Activated naive CD8-positive, alpha-beta T cell treated with anti-CD3 and anti-CD28 coated beads for 36 hours (primary cell): ENCODE measurements around the gene TMEM271. TPM values are rescaled to one million over a fixed set of nuclear protein-coding genes. Genes with fewer than 3 reads are reported as not detected.
A peak's percentile ranks its signal among the peaks of the same experiment; 100 is the strongest.

Experiments used
- DNase-seq: peaks from one replicate; pipeline ENCODE4 v3.0.0; 2021
- H3K27ac Mint-ChIP-seq: one replicate; pipeline ENCODE4 v1.8.0; 2022; ENCODE audit warnings: mild to moderate bottlenecking, moderate library complexity, mixed read lengths
- H3K27me3 Mint-ChIP-seq: one replicate; pipeline ENCODE4 v1.8.0; 2022; ENCODE audit warnings: mild to moderate bottlenecking, mixed read lengths
- H3K36me3 Mint-ChIP-seq: one replicate; pipeline ENCODE4 v1.8.0; 2021; ENCODE audit warnings: mild to moderate bottlenecking, mixed read lengths
- H3K4me1 Mint-ChIP-seq: one replicate; pipeline ENCODE4 v1.8.0; 2021; ENCODE audit warnings: mixed read lengths
- H3K4me3 Mint-ChIP-seq: one replicate; pipeline ENCODE4 v1.8.0; 2022; ENCODE audit warnings: mild to moderate bottlenecking, moderate library complexity, mixed read lengths
- H3K9me3 Mint-ChIP-seq: one replicate; pipeline ENCODE4 v1.8.0; 2022; ENCODE audit warnings: mixed read lengths
- total RNA-seq, 2 experiments: library from RNA; stranded (reverse); gene quantifications; one replicate each; pipeline ENCODE4 v1.2.3, GENCODE V29; 2021

TMEM271 gene, protein sequence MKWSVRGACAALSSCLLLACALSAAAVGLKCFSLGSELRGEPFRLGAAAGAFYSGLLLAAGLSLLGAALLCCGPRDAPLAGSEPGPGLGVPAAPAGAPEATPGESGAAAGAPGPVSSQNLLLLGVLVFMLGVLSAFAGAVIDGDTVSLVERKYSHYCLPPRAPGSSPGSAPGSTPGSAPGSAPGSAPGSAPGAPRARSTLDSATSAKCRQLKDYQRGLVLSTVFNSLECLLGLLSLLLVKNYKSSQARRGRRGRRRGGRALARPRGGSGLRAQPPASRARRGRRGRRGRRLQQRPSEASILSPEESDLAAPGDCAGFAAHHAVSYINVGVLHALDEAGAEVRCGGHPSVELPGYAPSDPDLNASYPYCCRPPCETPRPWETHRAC
- total RNA-seq: not detected

DNA sequence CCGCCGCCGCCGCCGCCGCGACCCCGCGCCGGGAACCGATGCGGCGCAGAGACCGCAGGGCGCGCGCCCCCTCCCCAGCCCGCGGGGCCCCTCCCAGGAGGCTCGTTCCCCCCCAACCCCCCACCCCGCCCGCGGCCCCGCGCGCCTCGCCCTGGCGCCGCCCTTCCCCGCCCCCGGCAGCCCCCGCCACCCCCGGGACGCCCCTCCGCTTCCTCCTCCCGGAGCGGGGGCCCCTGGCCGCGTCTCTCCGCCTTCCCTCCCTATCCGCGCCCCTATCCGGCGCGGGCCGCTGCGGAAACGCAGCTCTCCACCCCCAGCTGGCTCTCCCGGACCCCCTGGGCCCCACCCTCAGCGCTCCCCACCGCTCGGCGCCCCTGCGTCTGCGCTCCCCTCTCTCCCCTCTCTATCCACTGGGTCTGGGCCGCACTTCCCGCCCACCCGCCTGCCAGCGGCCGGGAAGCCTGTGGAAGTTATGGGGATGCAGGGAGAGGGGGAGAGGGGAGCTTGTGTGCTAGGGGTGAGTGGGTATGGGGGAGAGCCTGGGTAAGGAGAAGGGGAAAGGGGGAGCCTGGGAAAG, at the start of gene TMEM271:
TMEM271 (minus strand) TSS at position 51 of the 577 bp plus-strand sequence. CDS start 233 bp downstream, outside the sequence.
- peaks cover 7% of the 10 kb centered on the region for H3K4me1 Mint-ChIP-seq
- H3K4me3 Mint-ChIP-seq: peak within 1 kb of the TSS; percentile 57
- H3K27ac Mint-ChIP-seq: no peak within 1 kb of the TSS
- no peak for DNase-seq
- peaks cover 82% of the 10 kb centered on the region for H3K27me3 Mint-ChIP-seq
- no peaks in the 10 kb centered on the region for H3K36me3 Mint-ChIP-seq
- H3K9me3 Mint-ChIP-seq: peaks cover 3% of the 10 kb centered on the region

DNA sequence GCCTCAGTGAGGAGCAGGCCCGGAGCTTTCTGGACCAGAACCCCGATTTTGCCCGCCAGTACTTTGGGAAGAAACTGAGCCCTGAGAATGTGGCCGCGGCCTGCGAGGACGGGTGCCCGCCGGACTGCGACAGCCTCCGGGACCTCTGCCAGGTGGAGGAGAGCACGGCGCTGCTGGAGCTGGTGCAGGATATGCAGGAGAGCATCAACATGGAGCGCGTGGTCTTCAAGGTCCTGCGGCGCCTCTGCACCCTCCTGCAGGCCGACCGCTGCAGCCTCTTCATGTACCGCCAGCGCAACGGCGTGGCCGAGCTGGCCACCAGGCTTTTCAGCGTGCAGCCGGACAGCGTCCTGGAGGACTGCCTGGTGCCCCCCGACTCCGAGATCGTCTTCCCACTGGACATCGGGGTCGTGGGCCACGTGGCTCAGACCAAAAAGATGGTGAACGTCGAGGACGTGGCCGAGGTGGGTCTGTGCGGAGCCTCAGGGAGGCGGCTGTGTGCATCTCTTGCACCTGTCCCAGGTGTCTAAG, 49.6 kb upstream of the TMEM271 start:
- DNase-seq: no peak

DNA sequence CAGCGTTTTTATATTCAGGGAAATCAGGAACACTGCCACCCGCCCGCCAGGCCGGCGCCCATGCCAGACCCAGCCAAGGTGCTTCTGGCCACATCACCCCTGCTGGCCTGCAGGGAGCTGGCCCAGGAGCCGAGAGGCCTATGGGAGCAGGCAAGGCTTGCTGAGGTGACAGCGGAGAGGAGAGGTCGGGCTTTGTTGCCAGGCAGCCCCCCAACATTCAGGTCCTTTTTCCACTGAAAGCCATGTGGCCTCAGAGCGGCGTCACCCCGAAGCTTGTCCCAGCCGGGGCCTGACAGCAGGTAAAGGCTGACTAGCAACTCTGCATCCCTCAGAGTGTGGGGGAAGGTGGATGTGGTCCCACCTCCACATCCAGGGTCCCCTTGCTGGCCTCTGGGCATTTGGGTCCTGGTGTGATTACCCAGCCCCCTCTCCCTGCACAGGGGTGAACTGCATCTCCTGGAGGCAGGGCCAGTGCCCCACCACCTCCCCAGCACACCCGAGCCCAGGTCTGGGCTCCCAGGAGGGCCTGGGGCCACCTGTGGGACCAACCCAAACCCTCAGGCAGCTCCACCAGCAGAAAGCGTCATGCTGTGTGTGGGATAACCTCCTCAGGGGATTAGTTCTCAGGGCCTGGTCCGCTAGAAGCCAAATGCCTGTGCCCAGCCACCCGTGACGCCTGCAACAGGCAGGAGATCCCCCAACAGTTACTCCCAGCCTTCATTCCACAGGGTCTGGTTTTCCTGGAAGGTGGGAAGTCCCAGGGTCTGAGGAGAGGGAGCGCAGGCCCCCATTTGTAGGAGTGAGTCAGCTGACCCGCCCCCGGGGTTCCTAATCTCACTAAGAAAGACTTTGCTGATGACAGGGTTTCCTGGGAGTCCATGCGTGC, 48.9 kb upstream of the TMEM271 start, which contains the start of gene PDE6B:
PDE6B (plus strand) TSS at position 869 of the 886 bp plus-strand sequence. CDS start 54 bp downstream, outside the sequence.
- Mint-ChIP-seq H3K27ac (no peak within 1 kb of the TSS), H3K36me3 (no peaks in the 10 kb centered on the region), H3K9me3 (no peaks in the 10 kb centered on the region)

More for the DNA sequence above, 49.6 kb upstream of the TMEM271 start:
- Mint-ChIP-seq H3K4me3 (no peak overlapping the region), H3K4me1 (no peaks in the 10 kb centered on the region), H3K9me3 (no peaks in the 10 kb centered on the region), H3K27me3 (peaks cover 11% of the 10 kb centered on the region), H3K36me3 (no peaks in the 10 kb centered on the region), H3K27ac (no peak overlapping the region)

DNA sequence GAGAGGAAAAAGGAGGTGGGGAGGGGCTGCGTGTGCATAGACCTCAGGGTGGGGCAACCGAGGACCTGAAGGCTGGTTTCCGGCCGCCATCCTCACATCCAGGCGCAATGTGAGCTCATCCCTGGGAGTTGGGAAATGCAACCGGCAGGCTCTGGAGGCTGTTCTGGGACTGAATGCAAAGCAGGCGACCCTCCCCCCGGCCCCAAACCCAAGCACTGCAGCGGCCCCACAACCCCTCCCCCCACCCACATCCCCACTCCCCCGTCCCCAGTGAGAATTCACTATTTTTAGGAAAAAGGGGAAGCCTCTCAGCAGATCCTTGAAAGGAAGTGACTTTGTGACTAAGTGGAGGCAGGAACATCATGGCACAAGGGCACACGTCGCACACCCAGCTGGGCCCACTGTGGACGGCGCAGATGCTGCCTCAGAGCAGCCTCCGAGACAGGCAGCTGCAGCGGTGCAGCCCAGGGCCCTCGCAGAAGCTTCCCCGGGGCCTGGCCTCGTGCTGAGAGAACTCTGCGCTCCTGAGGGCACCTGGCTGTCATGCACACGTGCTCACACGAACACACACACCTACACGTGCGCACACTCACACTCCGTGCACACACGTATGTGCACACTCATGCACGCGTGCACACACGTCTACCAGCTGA, 47.9 kb upstream of the TMEM271 start:
- no peak for DNase-seq
- H3K4me1 Mint-ChIP-seq: no peaks in the 10 kb centered on the region
- no peaks in the 10 kb centered on the region for H3K36me3 Mint-ChIP-seq
- no peaks in the 10 kb centered on the region for H3K9me3 Mint-ChIP-seq
- peaks cover 11% of the 10 kb centered on the region for H3K27me3 Mint-ChIP-seq
- no peak overlapping the region for H3K4me3 Mint-ChIP-seq
- no peak overlapping the region for H3K27ac Mint-ChIP-seq

More for the DNA sequence above, 48.9 kb upstream of the TMEM271 start, which contains the start of gene PDE6B:
- DNase-seq: no peak
- H3K4me1 Mint-ChIP-seq: no peaks in the 10 kb centered on the region
- H3K27me3 Mint-ChIP-seq: peaks cover 11% of the 10 kb centered on the region
- H3K4me3 Mint-ChIP-seq: no peak within 1 kb of the TSS

DNA sequence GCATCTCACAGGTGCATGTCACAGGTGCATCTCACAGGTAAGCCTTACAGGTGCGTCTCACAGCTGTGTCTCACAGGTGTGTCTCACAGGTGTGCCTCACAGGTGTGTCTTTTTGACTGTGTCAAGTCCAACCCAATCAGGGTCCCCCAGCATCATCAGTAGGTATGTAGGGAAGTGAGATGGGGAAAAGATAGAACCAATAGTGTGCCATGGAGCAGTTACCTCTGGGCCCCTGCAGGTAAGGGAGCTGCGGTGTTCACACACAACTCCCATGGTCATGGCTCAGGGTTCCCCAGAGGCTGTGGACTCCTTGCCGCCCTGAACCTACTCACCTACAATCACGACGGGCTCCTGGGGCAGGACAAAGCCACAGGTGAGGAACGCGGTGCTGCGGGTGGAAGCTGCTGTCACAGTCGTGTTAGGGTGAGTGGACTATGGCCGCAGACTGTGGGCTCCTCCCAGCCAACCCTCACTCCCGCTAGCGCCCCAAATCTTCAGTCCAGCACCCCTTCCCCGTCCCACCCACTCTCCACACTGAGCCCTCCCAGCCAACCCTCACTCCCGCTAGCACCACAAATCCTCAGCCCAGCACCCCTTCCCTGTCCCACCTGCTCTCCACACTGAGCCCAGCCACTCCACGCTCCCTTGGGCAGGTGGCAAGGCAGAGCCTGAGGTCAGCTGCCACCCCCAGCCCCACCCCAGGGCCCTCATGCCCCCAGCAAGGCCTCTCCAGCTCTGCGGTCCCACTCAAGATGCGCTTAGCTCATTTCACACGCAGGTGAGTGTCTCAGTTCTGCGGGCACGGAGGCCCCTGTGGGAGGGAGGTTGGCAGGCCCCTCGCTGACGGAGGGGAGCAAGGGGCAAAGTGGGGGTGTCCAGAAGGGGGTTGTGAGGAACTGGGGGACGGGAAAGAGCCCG, 47.2 kb upstream of the TMEM271 start:
- no peak overlapping the region for H3K27ac Mint-ChIP-seq
- H3K4me1 Mint-ChIP-seq: no peaks in the 10 kb centered on the region

DNA sequence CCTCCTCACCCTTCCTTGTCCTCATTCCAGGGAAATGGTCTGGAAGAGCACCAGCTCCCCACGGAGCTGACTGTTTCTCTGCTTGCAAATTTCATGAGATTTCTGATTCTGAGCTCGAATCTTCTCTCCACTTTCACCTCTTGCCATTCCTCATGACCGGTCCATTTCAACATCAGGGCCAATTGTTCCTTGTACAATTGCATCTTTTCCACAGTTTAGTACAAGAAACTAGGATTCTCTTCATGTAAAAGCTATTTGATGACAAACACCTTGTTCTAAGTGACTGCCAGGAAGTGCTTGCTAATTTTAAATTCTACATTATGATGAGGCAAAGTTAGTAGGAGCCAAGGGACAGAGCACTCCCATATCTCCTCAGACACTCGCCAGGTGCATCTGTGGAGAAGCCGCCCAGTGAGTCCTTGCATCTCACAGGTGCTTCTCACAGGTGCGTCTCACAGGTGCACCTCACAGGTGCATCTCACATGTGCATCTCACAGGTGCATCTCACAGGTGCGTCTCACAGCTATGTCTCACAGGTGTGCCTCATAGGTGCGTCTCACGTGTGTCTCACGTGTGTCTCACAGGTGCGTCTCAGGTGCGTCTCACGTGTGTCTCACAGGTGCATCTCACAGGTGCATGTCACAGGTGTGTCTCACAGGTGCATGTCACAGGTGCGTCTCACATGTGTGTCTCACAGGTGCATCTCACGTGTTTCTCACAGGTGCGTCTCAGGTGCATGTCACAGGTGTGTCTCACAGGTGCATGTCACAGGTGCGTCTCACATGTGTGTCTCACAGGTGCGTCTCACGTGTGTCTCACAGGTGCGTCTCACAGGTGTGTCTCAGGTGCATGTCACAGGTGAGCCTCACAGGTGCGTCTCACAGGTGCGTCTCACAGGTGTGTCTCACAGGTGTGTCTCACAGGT, 46.2 kb upstream of the TMEM271 start:
- no peaks in the 10 kb centered on the region for H3K4me1 Mint-ChIP-seq
- DNase-seq: no peak
- peaks cover 18% of the 10 kb centered on the region for H3K27me3 Mint-ChIP-seq
- H3K4me3 Mint-ChIP-seq: no peak overlapping the region
- no peaks in the 10 kb centered on the region for H3K36me3 Mint-ChIP-seq
- H3K9me3 Mint-ChIP-seq: no peaks in the 10 kb centered on the region
- H3K27ac Mint-ChIP-seq: no peak overlapping the region

More for the DNA sequence above, 47.2 kb upstream of the TMEM271 start:
- Mint-ChIP-seq H3K36me3 (no peaks in the 10 kb centered on the region), H3K9me3 (no peaks in the 10 kb centered on the region), H3K27me3 (peaks cover 11% of the 10 kb centered on the region), H3K4me3 (no peak overlapping the region)
- no peak for DNase-seq

DNA sequence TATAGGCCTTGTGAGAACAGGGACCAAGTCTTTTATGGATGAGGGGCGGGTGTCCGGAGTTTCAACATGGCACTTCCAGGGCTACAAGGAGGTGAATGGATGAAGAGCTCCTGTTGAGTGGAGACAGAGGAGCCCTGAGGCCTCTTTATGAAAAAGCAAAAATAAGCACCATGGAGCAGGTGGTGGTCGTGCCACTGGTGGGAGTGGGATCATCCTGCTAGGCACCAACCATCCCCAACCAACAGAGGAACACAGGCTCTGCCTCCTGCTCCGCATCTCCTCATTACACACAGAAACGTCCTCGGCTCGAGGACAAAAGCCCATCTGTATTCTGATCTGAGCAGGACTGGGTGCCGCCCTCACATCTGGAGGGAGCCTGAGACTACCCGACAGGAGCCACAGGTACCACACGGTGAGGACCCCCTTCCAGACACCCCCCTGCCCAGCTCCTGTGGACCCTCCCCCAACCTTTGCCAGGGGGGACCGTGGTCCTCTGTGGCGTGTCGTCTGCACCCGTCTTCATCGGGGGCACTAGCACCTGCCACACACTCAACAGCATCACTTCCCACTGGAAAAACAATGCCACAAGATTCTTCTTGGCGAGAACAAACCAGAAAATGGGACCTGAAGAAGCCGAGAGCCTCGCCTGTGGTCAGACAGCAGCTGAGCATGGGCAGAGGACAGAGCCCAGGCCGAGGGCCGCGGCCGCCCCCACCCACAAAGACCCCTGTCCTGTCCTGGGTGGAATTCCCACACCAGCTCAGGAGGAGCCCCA, 45.4 kb upstream of the TMEM271 start:
- no peak for DNase-seq
- Mint-ChIP-seq H3K36me3 (no peaks in the 10 kb centered on the region), H3K9me3 (no peaks in the 10 kb centered on the region), H3K4me3 (no peak overlapping the region), H3K27me3 (peaks cover 17% of the 10 kb centered on the region), H3K27ac (no peak overlapping the region), H3K4me1 (no peaks in the 10 kb centered on the region)

DNA sequence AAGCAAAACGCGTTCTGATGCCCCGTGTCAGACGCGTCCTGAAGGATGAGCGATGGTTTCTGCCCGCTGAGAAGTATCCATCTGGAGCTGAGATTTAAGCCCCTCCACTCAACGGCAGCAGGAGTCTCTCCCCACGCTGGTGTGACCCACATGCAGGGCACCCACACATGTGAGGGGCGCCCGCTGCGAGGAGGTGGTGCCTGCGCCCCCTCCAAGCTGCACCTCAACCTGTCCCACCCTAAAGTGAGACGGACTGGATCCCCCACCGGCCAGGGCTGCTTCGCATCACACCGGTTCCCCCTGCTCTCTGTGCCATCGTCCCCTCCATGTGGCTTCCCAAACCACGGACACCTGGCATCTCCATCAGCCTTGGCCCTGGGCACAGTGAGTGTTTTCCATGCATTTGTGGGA, 44.8 kb upstream of the TMEM271 start:
- Mint-ChIP-seq H3K36me3 (no peaks in the 10 kb centered on the region), H3K27me3 (peaks cover 16% of the 10 kb centered on the region), H3K4me1 (no peaks in the 10 kb centered on the region), H3K4me3 (no peak overlapping the region), H3K27ac (no peak overlapping the region), H3K9me3 (no peaks in the 10 kb centered on the region)
- no peak for DNase-seq

DNA sequence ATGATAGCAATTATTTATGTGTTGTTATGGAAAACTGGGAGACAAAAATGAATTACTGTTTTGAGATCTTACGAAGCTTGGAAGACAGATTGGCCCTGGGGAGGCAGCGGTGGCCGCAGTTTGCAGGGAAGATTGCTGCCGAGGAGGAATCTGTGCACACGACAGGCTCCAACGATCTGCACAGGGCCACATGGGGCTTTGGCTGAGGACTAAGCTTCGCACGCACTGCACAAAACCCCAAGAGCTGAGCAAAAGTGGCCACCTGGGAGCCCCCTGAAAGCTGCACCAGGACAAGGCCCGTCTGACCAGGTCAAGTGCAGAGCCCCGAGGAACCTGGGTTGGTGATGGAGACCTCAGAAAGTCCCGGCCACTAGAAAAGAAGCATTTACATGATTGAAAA, 44.1 kb upstream of the TMEM271 start:
- H3K4me1 Mint-ChIP-seq: no peaks in the 10 kb centered on the region
- no peak overlapping the region for H3K27ac Mint-ChIP-seq
- peaks cover 16% of the 10 kb centered on the region for H3K27me3 Mint-ChIP-seq
- no peak for DNase-seq
- no peaks in the 10 kb centered on the region for H3K9me3 Mint-ChIP-seq
- H3K4me3 Mint-ChIP-seq: no peak overlapping the region
- no peaks in the 10 kb centered on the region for H3K36me3 Mint-ChIP-seq

DNA sequence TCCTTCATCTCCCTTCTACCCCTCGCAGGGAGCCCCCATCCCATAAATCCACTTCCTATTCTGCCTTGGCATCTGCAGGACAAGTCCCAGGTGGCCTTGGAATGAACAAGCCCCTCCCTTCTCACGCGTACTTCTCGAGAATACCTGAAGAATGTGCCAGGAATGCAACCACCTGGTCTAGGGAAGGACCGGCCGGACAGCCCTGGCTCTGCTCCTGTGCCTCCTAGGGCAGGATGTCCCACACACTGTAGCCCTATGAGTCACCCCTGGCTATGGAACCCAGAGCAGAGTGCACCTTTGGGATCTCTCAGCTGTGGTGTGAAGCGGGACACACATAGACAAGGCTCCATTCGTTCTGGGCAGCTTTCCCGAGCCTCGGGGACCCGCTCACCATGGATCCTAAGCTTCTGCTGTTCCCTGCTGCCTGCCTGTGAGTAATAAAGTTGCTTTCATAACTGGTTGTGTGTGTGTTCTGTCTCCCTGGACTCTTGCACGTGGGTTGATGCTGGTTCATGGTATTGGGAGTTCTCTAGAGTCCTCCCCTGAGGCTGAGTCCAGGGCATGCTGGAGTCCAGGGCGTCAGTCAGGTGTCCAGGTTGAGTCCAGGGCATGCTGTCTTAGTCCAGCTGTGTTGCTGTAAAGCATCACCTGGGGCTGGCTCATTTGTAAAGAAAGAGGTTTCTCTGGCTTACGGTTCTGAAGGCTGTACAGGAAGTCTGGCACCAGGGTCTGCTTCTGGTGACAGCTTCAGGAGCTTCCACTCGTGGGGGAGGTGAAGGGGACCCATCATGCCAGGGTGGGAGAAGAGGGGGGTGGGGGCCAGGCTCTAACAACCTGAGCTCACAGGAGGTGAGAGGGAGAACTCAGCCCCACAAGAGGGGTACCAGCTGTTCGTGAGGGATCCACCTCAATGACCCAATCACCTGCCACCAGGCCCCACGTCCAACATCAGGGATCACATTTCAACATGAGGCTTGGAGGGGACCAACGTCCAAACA, 41.8 kb upstream of the TMEM271 start:
- peaks cover 20% of the 10 kb centered on the region for H3K27me3 Mint-ChIP-seq
- no peak overlapping the region for H3K27ac Mint-ChIP-seq
- no peaks in the 10 kb centered on the region for H3K4me1 Mint-ChIP-seq
- DNase-seq: no peak
- no peak overlapping the region for H3K4me3 Mint-ChIP-seq
- H3K9me3 Mint-ChIP-seq: no peaks in the 10 kb centered on the region
- no peaks in the 10 kb centered on the region for H3K36me3 Mint-ChIP-seq

DNA sequence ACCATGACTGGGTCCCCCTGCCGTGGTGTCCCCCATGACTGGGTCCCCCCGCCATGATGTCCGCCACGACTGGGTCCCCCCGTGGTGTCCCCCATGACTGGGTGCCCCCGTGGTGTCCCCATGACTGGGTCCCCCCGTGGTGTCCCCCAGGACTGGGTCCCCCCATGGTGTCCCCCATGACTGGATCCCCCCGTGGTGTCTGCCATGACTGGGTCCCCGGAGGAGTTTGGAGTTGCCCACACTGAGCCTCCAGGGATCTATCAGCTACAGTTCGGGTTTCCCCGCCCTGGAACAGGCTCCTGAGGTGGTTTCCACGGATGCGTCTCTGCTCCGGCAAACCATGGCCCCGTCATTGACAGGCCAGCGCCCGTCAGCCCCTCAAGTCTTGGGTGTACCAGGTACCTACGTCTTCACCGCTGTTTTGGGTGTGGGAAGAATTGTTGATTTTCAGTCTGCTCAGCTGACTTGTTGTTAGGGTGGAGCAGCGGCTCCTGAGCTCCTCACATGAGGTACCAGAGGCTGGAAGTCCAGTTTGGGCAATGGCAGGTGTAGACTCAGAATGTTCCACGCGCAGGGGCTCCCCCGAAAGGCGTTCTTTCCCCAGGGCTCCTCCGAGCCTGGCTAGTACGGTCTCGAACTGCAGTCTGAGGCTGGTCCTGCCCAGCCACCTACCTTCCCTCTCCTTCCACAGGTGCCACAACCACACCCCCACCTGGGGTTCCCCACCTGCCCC, 41.0 kb upstream of the TMEM271 start:
- no peak overlapping the region for H3K27ac Mint-ChIP-seq

More for the DNA sequence above, 41.0 kb upstream of the TMEM271 start:
- no peak overlapping the region for H3K4me3 Mint-ChIP-seq
- peaks cover 19% of the 10 kb centered on the region for H3K27me3 Mint-ChIP-seq
- no peaks in the 10 kb centered on the region for H3K36me3 Mint-ChIP-seq
- no peaks in the 10 kb centered on the region for H3K4me1 Mint-ChIP-seq
- H3K9me3 Mint-ChIP-seq: no peaks in the 10 kb centered on the region
- no peak for DNase-seq
